Activated CD4-positive, alpha-beta T cell treated with anti-CD3 and anti-CD28 coated beads for 4 hours (primary cell): ENCODE results near the gene CACNA1H.
"Not testable (repeated sequence)": the region's sequence is repeated elsewhere in the genome, so short reads cannot be mapped to it uniquely, and the experiment has no call there.

Experiments used
- DNase-seq, 2 donors: peaks; one replicate each; pipeline ENCODE4 v3.0.0-alpha.2; 2020

The CACNA1H gene

DNA sequence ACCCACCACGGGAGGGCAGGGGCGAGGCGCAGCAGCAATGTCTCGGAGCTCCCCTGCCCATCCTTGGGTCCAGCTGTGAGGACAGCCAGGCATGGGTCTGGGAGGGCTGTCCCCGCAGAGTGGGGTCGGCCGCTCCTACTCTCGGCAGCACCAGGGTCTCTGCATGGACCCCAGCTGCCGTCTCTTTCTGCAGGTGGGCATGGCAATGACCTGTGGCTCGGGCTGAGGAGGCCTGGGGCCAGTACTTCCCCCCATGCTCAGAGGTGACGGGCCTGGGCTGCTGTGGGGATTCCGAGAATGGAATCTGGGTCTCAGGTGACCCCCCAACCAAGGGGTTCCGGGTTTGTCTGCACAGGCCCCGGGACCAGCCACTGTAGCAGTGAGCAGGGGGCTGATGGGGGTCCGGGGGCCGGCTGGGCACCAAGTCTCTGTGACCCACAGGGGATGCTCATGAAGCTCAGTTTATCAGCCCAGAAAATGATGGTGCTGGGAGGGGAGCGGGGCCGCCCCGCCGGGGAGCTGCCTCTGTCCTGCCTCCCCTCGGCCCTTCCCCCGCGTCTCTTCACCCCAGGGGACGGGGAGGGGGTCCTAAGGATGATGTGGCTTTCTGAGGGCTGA, 23.5 kb downstream of the CACNA1H start:
- DNase-seq = no peak

DNA sequence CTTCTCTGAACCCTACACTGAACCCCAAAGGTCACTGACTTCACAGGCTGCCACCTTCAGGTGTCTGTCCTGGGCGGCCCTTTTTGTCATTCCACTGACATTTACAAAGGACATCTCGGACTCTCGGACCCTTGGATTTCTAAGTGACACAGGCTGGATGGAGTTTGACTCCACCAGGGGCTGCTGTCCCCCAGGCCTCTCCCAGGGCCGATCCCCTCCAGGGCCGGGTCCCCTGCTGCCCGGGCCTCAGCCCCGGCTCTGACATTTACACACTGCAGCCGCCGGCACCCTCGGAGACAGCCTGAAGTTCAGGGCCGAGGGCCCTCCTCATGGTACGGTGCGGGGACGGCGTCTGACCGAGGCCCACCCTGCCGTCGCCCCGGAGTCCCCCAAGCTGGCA, 24.1 kb downstream of the CACNA1H start:
- DNase-seq = no peak

- DNase-seq = no peak
These were observed 24.8 kb downstream of the CACNA1H start for GRCh38 chr16:1177750-1178149.

DNA sequence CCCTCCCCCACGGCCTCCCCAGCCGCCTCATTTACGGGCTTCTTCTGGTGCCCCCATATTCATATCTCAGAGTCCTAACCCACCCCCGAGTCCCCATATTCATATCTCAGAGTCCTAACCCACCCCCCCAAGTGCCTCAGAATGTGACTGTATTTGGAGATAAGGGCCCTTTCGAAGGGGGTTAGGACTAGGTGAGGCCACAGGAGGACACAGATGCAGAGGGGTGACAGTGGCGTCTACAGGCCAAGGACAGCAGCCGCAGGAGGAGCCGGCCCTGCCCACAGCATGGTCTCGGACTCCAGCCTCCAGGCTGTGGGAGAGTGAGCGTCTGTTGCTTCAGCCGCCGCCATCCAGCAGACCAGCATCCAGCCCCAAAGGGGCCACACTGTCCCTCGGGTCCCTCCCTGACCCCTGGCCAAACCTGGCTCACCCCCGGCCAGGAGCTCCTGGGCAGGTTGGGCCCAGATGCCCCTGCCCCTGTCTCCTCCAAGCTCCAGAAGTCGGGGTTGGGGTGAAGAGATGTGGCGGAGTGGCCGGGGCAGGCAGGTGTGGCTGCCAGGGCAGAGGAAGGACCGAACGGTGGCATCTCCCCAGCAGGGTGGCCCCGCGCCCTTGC, 25.5 kb downstream of the CACNA1H start:
- no peak for DNase-seq

- DNase-seq = no peak
These were observed 27.9 kb downstream of the CACNA1H start for GRCh38 chr16:1180549-1181403.

DNA sequence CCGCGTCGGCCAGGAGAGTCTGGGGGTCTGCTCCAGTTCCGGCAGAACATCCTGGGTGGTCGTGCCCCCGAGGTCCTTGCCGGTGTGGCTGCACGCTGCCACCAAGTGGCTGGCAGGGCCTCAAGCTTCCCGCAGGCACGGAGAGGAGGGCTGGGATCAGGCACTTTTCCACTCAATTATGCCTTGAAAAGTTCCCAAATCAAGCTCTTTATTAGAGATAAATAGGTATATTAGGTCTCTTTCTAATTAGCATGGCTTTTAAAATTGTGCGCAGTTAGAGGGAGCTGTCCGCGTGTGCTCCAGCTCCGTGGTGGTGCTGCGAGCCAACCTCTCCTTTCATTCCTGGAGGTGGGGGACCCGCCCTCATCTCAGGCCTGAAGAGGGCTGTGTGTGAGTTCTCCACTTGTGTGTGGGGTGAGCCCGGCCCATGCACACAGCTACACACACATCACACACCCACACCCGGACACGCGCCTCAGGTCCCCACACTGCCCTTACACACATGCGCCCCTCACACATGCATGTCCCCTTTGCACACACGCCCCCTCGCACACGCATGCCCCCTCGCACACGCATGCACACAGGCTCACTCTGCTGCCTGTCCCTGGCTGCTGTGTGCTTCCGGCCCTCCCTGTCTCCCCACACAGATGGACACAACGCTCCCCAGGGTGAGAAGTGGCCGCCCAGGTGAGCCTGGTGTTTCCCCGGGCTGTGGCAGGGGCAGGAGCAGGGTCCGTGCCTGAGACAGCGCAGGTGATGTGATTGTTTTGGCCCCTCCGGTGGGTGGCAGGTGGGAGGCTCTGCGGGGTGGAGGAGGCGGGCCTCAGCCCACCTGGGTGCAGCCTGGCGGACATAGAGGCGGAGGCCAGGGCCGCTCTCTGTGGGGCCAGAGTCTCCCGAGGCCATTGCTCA, 28.8 kb downstream of the CACNA1H start:
- DNase-seq = no peak

GRCh38 chr16:1182316-1182671, 29.4 kb downstream of the CACNA1H start:
- no peak for DNase-seq

DNA sequence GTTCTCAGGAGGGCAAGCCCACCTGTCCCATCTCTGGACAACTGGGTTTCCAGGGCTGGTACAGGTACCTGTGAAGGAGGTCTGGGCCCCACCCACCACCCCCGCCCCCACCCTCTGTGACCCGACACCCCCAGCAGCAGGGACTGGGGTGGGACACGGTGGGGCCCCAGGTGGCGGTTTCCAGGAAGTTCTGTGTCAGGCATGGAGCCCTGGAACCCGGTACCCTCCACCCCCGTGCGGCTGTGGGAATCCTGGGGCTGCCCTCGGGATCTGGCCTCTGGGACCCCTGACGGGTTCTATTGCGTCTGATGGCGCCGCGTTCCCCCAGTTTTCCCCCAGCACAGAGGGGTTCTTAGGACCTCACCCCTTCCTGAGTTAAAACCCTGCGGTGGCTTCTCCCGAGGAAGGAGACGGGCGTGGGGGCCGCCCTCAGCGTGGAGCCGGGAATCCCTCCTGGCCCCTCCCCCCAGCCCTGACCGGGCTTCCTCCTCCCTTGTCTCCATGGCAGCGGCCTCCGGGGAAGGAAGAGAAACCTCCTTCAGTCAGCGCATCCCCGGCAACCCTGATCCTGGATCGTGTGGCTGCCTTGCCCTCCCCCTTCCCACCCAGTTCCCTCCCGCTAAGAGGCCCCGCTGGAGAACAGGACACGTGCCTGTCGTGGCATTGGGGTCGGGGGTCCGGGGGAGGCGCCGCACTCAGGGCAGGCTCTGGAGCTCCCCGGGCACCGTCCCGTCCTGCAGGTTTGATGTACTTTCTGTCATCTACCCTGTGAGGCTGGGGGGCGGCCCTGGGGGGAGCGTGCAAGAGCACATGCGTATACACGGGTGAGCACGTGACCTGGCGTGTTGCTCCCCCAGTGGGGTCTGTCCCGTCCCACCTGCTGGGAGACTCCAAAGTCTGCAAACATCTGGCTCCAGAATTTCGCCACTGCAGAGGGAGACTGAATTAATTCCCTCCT, 30.3 kb downstream of the CACNA1H start:
- no peak for DNase-seq

DNA sequence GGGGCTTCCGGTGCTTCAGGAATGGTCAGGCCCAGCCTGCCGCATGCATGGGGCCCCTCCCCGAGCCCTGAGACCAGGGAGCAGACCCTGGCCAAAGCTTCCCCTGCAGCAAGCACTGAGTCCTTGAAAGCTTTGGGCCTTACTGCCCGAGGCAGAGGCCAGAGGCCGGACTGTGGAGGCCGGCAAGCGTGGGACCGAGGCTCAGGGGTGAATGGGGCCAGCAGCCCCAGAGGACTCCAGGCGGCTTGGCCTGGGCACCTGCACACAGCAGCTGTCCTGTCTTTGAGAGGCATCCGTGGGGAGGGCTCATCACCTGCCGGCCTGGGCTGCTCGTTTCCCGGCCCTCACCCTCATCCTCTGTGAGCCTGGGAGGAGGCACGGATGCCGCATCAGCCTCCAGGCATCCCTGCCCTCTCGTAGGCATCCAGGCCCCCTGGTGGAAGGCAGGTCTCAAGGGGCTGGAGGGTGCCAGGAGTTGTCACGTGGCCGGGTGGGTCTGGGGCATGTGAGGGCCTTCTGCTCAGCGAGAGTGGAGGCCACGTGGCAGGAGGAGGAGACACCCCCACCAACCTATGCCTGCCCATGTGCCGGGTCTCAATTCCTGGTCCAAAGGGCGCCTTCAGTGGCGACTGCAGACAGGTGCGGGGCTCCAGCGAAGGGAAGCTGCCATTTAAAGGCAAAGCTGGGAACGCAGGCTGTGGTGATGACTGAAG, 31.4 kb downstream of the CACNA1H start:
- DNase-seq = no peak

- DNase-seq = no peak
These were observed 32.1 kb downstream of the CACNA1H start for GRCh38 chr16:1184980-1185379.

- DNase-seq = not testable (repeated sequence)
These were observed 32.7 kb downstream of the CACNA1H start for GRCh38 chr16:1185460-1186207.

GRCh38 chr16:1188432-1189189, 35.7 kb downstream of the CACNA1H start:
- DNase-seq = peak; percentile 20 to 34

DNA sequence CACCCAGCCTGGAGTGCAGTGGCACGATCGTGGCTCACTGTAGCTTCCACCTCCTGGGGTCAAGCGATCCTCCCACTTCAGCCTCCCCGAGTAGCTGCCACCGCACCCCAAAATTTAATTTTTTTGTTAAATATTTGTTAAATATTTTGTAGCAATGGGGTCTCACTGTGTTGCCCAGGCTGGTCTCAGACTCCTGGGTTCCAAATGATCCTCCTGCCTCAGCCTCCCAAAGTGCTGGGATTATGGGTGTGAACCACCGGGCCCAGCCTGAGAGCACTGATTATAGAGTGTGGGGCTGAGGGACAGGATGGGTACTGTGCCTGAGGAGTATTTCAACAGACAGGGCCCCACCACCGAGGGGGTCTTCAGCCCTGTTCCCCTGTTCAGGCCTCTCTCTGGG, 36.5 kb downstream of the CACNA1H start:
- no peak for DNase-seq

GRCh38 chr16:1190789-1191188, 37.9 kb downstream of the CACNA1H start:
- not testable (repeated sequence) for DNase-seq

GRCh38 chr16:1192384-1193073, 39.6 kb downstream of the CACNA1H start:
- DNase-seq = no peak

GRCh38 chr16:1193143-1193824, 40.4 kb downstream of the CACNA1H start:
- no peak for DNase-seq

GRCh38 chr16:1193825-1194581, 41.1 kb downstream of the CACNA1H start:
- no peak for DNase-seq
